ENCODE results near the gene AZIN2. TPM values are rescaled to one million over a fixed set of nuclear protein-coding genes. Genes with fewer than 3 reads are reported as not detected.

The AZIN2 gene
- total and polyA plus RNA-seq, 2 of the 8 experiments (the other 6 are each of a cell fraction or from before 2014, with no cell fraction given): 0.22 to 0.91 TPM

GRCh38 chr1:33159577-33159976 is 78.6 kb downstream of the AZIN2 start:
- no peak for DNase-seq (ENCODE audit: low read depth in 1 of 2, low spot score in 2 of 2)
- CTCF ChIA-PET (ENCODE audit: partially characterized antibody): no interaction called here

More at GRCh38 chr1:33159577-33159976, 78.6 kb downstream of the AZIN2 start:
- H3K23me2 ChIP-seq (ENCODE audit: low read depth, low read length): no peaks in the 10 kb centered on the region
- no peak overlapping the region for H3K9ac ChIP-seq (replicated peaks in 1 of 4; ENCODE audit: extremely low read depth in 1 of 4, low read depth in 3 of 4, low read length in 3 of 4)
- H4K20me1 ChIP-seq (replicated peaks in 1 of 2; ENCODE audit: control insufficient read depth in 1 of 2, insufficient read depth in 2 of 2, low read length in 2 of 2): no peaks in the 10 kb centered on the region
- H2BK20ac ChIP-seq (ENCODE audit: low read length): no peak overlapping the region
- H3K79me1 ChIP-seq (ENCODE audit: low read depth, low read length): no peaks in the 10 kb centered on the region; the same call in 1 of the 2 replicates
- H3K14ac ChIP-seq (ENCODE audit: insufficient read length): no peak overlapping the region
- no peak overlapping the region for H3K27ac ChIP-seq (ENCODE audit: low read depth, low read length)
- H3K18ac ChIP-seq (ENCODE audit: extremely low read depth, low read length): no peak overlapping the region
- H3K79me2 ChIP-seq (ENCODE audit: control insufficient read depth in 1 of 2, insufficient read depth in 2 of 2, low read length in 2 of 2): no peaks in the 10 kb centered on the region
- no peak overlapping the region for H3K4ac ChIP-seq (replicated peaks; ENCODE audit: insufficient read length, low read depth, low read length)
- no peak overlapping the region for H2BK5ac ChIP-seq (ENCODE audit: low read depth, low read length)
- H3K4me3 ChIP-seq (ENCODE audit: extremely low read depth in 1 of 4, insufficient read depth in 2 of 4, low read depth in 3 of 4, low read length in 4 of 4): no peak overlapping the region
- H3K4me1 ChIP-seq (replicated peaks in 1 of 4; ENCODE audit: control insufficient read depth in 3 of 4, insufficient read depth in 4 of 4, low read length in 3 of 4): peaks cover 0 to 23% (median 14%) of the 10 kb centered on the region in 4 experiments; a peak in 6 of 7 replicates
- no peak overlapping the region for H3K56ac ChIP-seq (replicated peaks; ENCODE audit: insufficient read length, low read depth, low read length)
- no peak overlapping the region for H2BK15ac ChIP-seq (ENCODE audit: low read length)
- no peak overlapping the region for H3K4me2 ChIP-seq (ENCODE audit: insufficient read depth in 1 of 2, low read depth in 2 of 2, low read length in 2 of 2)
- H4K91ac ChIP-seq (replicated peaks; ENCODE audit: insufficient read length, low read length): no peak overlapping the region
- no peak overlapping the region for H2AFZ ChIP-seq (ENCODE audit: low read length)
- no peak overlapping the region for H4K8ac ChIP-seq (ENCODE audit: extremely low read depth, insufficient read depth, low read length)
- no peak overlapping the region for H3K23ac ChIP-seq (ENCODE audit: insufficient read length)
- H3K9me3 ChIP-seq (ENCODE audit: insufficient read depth in 2 of 2, low read depth in 1 of 2, low read length in 1 of 2): no peaks in the 10 kb centered on the region
- TF ChIP-seq PHF8 (conservative IDR thresholded peaks at IDR 0.05; ENCODE audit: low read depth, low read length) (no peak), POLR2AphosphoS5 (IDR thresholded peaks at IDR 0.05; ENCODE audit: low read depth, low read length) (no peak), CEBPB (IDR thresholded peaks at IDR 0.05; ENCODE audit: low read depth, low read length) (no peak), TAF7 (optimal IDR thresholded peaks at IDR 0.05; ENCODE audit: borderline replicate concordance, low read depth, low read length) (no peak), MAFK (IDR thresholded peaks at IDR 0.05; ENCODE audit: low read depth, low read length) (no peak)
- FAIRE-seq: no peak
- H3K27me3 ChIP-seq (replicated peaks in 1 of 4; ENCODE audit: control insufficient read depth in 3 of 4, extremely low read depth in 1 of 4, insufficient read depth in 3 of 4, low read length in 3 of 4): no peaks in the 10 kb centered on the region
- H2BK12ac ChIP-seq (ENCODE audit: low read depth, low read length): no peak overlapping the region
- H2AK5ac ChIP-seq (ENCODE audit: low read depth, low read length): no peak overlapping the region
- WGBS, 2 experiments (ENCODE audit: extremely low coverage in 1 of 2, insufficient coverage in 1 of 2, insufficient read length in 1 of 2, insufficient replicate concordance in 2 of 2, low coverage in 1 of 2, low lambda C conversion rate in 2 of 2, missing lambda C conversion rate in 1 of 2): 95% methylated on average over 26 of the region's 26 CpGs; no CpG with 5 or more reads in 1 of the 2 experiments
- peaks cover 0 to 4% (median 1%) of the 10 kb centered on the region in 4 experiments; a peak in 2 of 8 replicates for H3K36me3 ChIP-seq (ENCODE audit: control insufficient read depth in 2 of 4, insufficient read depth in 4 of 4, low read length in 3 of 4)
- POLR2A ChIA-PET (ENCODE audit: partially characterized antibody): no interaction called here
- H2BK120ac ChIP-seq (replicated peaks; ENCODE audit: low read depth, low read length): no peak overlapping the region
- H4K5ac ChIP-seq (ENCODE audit: insufficient read length, low read depth, low read length): no peak overlapping the region

Data from H1 (cell line).